Vagina (tissue), 2 donors: ENCODE measurements around the gene GRM8.

Experiments used
- POLR2A ChIP-seq, 2 donors: fragments of 450-650 bp; IDR thresholded peaks; one replicate each; pipeline ENCODE4 v1.6.1; 2017; ENCODE audit warnings: antibody characterized with exemption in 2 of 2, mild to moderate bottlenecking in 2 of 2, moderate library complexity in 2 of 2
- TF ChIP-seq, protein P1 (sequence below), 3 experiments: fragments of 450-650 bp in 2 of 3; fragments of 200-600 bp in 1 of 3; sonication (generic) in 1 of 3; IDR thresholded peaks; one replicate each; pipeline ENCODE4 v1.5.1; 2017 to 2019; ENCODE audit warnings: antibody characterized with exemption in 3 of 3, mild to moderate bottlenecking in 2 of 3, moderate library complexity in 2 of 3

DNA sequence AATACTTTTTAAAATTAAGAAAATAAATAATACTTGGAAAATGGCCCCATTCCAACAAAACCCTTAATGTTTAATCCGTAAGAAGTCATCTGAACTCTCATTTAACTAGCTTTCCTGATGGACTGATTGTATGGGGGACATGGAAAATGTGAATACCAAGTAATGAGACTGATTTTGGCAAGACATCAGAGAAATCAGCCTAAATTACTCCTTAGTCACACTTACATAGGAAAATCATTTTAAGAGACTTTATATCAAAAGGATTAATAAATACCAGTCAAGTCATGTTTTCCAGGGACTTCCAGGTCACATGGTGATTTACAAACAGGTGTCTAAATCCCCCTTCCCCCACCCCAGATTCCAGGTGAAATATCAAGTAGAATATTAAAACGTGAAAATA is 58.2 kb downstream of the GRM8 start:
- TF ChIP-seq, protein P1, sequence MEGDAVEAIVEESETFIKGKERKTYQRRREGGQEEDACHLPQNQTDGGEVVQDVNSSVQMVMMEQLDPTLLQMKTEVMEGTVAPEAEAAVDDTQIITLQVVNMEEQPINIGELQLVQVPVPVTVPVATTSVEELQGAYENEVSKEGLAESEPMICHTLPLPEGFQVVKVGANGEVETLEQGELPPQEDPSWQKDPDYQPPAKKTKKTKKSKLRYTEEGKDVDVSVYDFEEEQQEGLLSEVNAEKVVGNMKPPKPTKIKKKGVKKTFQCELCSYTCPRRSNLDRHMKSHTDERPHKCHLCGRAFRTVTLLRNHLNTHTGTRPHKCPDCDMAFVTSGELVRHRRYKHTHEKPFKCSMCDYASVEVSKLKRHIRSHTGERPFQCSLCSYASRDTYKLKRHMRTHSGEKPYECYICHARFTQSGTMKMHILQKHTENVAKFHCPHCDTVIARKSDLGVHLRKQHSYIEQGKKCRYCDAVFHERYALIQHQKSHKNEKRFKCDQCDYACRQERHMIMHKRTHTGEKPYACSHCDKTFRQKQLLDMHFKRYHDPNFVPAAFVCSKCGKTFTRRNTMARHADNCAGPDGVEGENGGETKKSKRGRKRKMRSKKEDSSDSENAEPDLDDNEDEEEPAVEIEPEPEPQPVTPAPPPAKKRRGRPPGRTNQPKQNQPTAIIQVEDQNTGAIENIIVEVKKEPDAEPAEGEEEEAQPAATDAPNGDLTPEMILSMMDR (IDR thresholded peaks at IDR 0.05) = no peak
- TF ChIP-seq POLR2A (IDR thresholded peaks at IDR 0.05) = no peak
